SK-N-SH (cell line): ENCODE data around the gene CEP95.

Experiments used
- EP300 ChIP-seq, 2 experiments: IDR thresholded peaks; 2 replicates each; pipeline versions ENCODE4 v1.4.0 to v1.6.1; 2012; ENCODE audit warnings: borderline replicate concordance in 1 of 2, low read depth in 1 of 2, low read length in 1 of 2
- NFIC ChIP-seq: IDR thresholded peaks from 2 replicates; pipeline ENCODE4 v1.4.0; 2012; ENCODE audit warnings: borderline replicate concordance
- YY1 ChIP-seq: IDR thresholded peaks from 2 replicates; pipeline ENCODE4 v1.4.0; 2012; ENCODE audit warnings: low read depth, mild to moderate bottlenecking
- TF ChIP-seq, protein P1 (sequence below): IDR thresholded peaks from 2 replicates; pipeline ENCODE4 v1.4.0; 2012; ENCODE audit warnings: low read depth
- TF ChIP-seq, protein P2 (sequence below): fragments of 200-600 bp; sonication (generic); IDR thresholded peaks from 2 replicates; pipeline ENCODE4 v1.6.1; 2017; ENCODE audit warnings: antibody characterized with exemption, mild to moderate bottlenecking, moderate library complexity
- TF ChIP-seq, protein P3 (sequence below): fragments of 150-350 bp; IDR thresholded peaks from 2 replicates; pipeline ENCODE4 v1.6.1; 2016; ENCODE audit warnings: mild to moderate bottlenecking, low read depth, low read length

DNA sequence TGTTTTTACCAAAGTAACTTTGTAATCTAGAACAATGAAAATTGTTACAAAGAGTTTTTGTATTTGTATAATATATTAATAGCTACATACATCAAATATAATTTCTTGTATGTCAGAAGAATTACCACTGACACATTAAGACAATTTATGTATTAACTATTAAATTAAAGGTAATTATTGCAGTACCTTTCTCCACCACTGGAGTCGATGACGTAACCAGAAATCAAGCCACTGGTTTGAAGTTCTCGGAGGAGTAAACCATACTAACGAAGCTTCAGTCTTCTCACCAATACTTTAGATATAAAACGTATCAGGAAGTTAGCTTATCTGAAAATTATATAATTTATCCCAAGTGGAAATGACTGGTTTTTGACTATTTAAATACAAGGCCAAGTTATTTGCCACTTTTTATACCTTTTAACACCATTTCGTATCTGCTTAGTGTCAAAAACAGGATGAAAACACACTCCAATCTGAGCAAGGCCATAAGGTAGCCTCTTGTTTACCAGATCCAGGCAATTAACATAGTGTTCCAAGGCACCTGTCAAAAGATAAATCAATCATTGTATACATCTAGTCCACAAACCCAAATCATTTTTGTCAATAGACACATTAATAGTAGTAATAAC is 14.2 kb upstream of the CEP95 start:
- TF ChIP-seq, protein P1, sequence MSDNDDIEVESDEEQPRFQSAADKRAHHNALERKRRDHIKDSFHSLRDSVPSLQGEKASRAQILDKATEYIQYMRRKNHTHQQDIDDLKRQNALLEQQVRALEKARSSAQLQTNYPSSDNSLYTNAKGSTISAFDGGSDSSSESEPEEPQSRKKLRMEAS: no peak
- TF ChIP-seq NFIC (no peak), EP300 (IDR thresholded peaks at IDR 0.05; ENCODE audit: borderline replicate concordance in 1 of 2, low read depth in 1 of 2, low read length in 1 of 2) (no peak), YY1 (no peak)
- TF ChIP-seq, protein P2, sequence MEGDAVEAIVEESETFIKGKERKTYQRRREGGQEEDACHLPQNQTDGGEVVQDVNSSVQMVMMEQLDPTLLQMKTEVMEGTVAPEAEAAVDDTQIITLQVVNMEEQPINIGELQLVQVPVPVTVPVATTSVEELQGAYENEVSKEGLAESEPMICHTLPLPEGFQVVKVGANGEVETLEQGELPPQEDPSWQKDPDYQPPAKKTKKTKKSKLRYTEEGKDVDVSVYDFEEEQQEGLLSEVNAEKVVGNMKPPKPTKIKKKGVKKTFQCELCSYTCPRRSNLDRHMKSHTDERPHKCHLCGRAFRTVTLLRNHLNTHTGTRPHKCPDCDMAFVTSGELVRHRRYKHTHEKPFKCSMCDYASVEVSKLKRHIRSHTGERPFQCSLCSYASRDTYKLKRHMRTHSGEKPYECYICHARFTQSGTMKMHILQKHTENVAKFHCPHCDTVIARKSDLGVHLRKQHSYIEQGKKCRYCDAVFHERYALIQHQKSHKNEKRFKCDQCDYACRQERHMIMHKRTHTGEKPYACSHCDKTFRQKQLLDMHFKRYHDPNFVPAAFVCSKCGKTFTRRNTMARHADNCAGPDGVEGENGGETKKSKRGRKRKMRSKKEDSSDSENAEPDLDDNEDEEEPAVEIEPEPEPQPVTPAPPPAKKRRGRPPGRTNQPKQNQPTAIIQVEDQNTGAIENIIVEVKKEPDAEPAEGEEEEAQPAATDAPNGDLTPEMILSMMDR: peak; percentile 65
- TF ChIP-seq, protein P3, sequence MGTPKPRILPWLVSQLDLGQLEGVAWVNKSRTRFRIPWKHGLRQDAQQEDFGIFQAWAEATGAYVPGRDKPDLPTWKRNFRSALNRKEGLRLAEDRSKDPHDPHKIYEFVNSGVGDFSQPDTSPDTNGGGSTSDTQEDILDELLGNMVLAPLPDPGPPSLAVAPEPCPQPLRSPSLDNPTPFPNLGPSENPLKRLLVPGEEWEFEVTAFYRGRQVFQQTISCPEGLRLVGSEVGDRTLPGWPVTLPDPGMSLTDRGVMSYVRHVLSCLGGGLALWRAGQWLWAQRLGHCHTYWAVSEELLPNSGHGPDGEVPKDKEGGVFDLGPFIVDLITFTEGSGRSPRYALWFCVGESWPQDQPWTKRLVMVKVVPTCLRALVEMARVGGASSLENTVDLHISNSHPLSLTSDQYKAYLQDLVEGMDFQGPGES: no peak
